ENCODE data around the gene C7orf57. TPM values are rescaled to one million over a fixed set of nuclear protein-coding genes. Genes with fewer than 3 reads are reported as not detected.

Gene C7orf57
- total and polyA plus RNA-seq, 2 donors (not counting 1 experiment from before 2014, with no cell fraction given) = not detected

- intact Hi-C loops (cut with micrococcal nuclease) = no loop called here
- TF ChIP-seq CTCF (IDR thresholded peaks at IDR 0.05) (no peak), EZH2 (IDR thresholded peaks at IDR 0.05; ENCODE audit: borderline replicate concordance, insufficient read depth, low read depth, low read length, poor library complexity, severe bottlenecking) (no peak)
- Histone ChIP-seq H3K36me3 (replicated peaks in 1 of 2; ENCODE audit: control extremely low read depth in 1 of 2, control insufficient read depth in 1 of 2, extremely low read depth in 1 of 2, insufficient read depth in 2 of 2, low read length in 1 of 2) (no peaks in the 10 kb centered on the region), H3K9me3 (ENCODE audit: control extremely low read depth in 1 of 3, control insufficient read depth in 2 of 3, insufficient read depth in 1 of 3, low read length in 2 of 3) (no peaks in the 10 kb centered on the region), H3K4me2 (replicated peaks; ENCODE audit: low read depth, low read length, poor library complexity, severe bottlenecking) (no peak overlapping the region), H3K4me3 (ENCODE audit: control extremely low read depth in 1 of 5, extremely low read depth in 1 of 5, insufficient read depth in 1 of 5, low read depth in 2 of 5, low read length in 4 of 5) (no peak overlapping the region), H3K27me3 (replicated peaks in 1 of 4; ENCODE audit: control extremely low read depth in 1 of 4, control insufficient read depth in 3 of 4, insufficient read depth in 4 of 4, low read length in 3 of 4) (peaks cover 0 to 7% (median 1%) of the 10 kb centered on the region in 4 experiments), H3K79me2 (ENCODE audit: control insufficient read depth, insufficient read depth, low read length) (no peaks in the 10 kb centered on the region), H4K20me1 (ENCODE audit: control insufficient read depth, insufficient read depth, low read length, poor library complexity, severe bottlenecking) (no peaks in the 10 kb centered on the region), H3K27ac (ENCODE audit: low read length in 2 of 2) (no peak overlapping the region), H2AFZ (ENCODE audit: insufficient read depth, low read depth, low read length, poor library complexity, severe bottlenecking) (no peak overlapping the region), H3K4me1 (ENCODE audit: control insufficient read depth in 2 of 2, insufficient read depth in 2 of 2, low read length in 2 of 2) (no peaks in the 10 kb centered on the region), H3K9ac (ENCODE audit: low read length) (no peak overlapping the region)
- Mint-ChIP-seq H3K27me3 (peaks cover 24% of the 10 kb centered on the region), H3K4me1 (peaks cover 26% of the 10 kb centered on the region), H3K9me3 (ENCODE audit: insufficient read depth) (no peaks in the 10 kb centered on the region), H3K4me3 (no peak overlapping the region), H3K27ac (no peak overlapping the region)
- ATAC-seq (ENCODE audit: low read depth) = no peak
- DNase-seq = no peak
- ChIA-PET CTCF (interaction anchor here (1.1 to 1.6 kb wide), 2 partner anchors 16 to 104 kb away, joined by 3 to 4 read pairs; no protein-coding TSS in a partner anchor), POLR2A (no interaction called here)
- WGBS (ENCODE audit: insufficient coverage) = 98% methylated on average over 6 of the region's 6 CpGs
Observed at GRCh38 chr7:48006866-48007265, 28.5 kb upstream of the C7orf57 start.

GRCh38 chr7:48009257-48009656 lies 26.1 kb upstream of the C7orf57 start:
- intact Hi-C loops (cut with micrococcal nuclease) = no loop called here
- no peak overlapping the region for H3K4me2 ChIP-seq (replicated peaks; ENCODE audit: low read depth, low read length, poor library complexity, severe bottlenecking)
- ChIA-PET CTCF (no interaction called here), POLR2A (no interaction called here)
- ATAC-seq (ENCODE audit: low read depth) (no peak), DNase-seq (no peak)
- H3K27ac ChIP-seq (ENCODE audit: low read length in 2 of 2) = no peak overlapping the region
- Mint-ChIP-seq H3K9me3 (ENCODE audit: insufficient read depth) (no peaks in the 10 kb centered on the region), H3K27me3 (peaks cover 18% of the 10 kb centered on the region), H3K4me1 (peaks cover 23% of the 10 kb centered on the region), H3K4me3 (no peak overlapping the region), H3K27ac (no peak overlapping the region)
- H3K79me2 ChIP-seq (ENCODE audit: control insufficient read depth, insufficient read depth, low read length) = no peaks in the 10 kb centered on the region
- H3K4me1 ChIP-seq (ENCODE audit: control insufficient read depth in 2 of 2, insufficient read depth in 2 of 2, low read length in 2 of 2) = no peaks in the 10 kb centered on the region
- no peak overlapping the region for H3K9ac ChIP-seq (ENCODE audit: low read length)
- no peak for TF ChIP-seq CTCF (IDR thresholded peaks at IDR 0.05)
- no peak for TF ChIP-seq EZH2 (IDR thresholded peaks at IDR 0.05; ENCODE audit: borderline replicate concordance, insufficient read depth, low read depth, low read length, poor library complexity, severe bottlenecking)
- 70% methylated on average over 2 of the region's 4 CpGs for WGBS (ENCODE audit: insufficient coverage)
- no peak overlapping the region for H3K4me3 ChIP-seq (ENCODE audit: control extremely low read depth in 1 of 5, extremely low read depth in 1 of 5, insufficient read depth in 1 of 5, low read depth in 2 of 5, low read length in 4 of 5)
- H3K9me3 ChIP-seq (ENCODE audit: control extremely low read depth in 1 of 3, control insufficient read depth in 2 of 3, insufficient read depth in 1 of 3, low read length in 2 of 3) = no peaks in the 10 kb centered on the region
- H2AFZ ChIP-seq (ENCODE audit: insufficient read depth, low read depth, low read length, poor library complexity, severe bottlenecking) = no peak overlapping the region
- no peaks in the 10 kb centered on the region for H3K36me3 ChIP-seq (replicated peaks in 1 of 2; ENCODE audit: control extremely low read depth in 1 of 2, control insufficient read depth in 1 of 2, extremely low read depth in 1 of 2, insufficient read depth in 2 of 2, low read length in 1 of 2)
- peaks cover 0 to 3% (median 1%) of the 10 kb centered on the region in 4 experiments for H3K27me3 ChIP-seq (replicated peaks in 1 of 4; ENCODE audit: control extremely low read depth in 1 of 4, control insufficient read depth in 3 of 4, insufficient read depth in 4 of 4, low read length in 3 of 4)
- no peaks in the 10 kb centered on the region for H4K20me1 ChIP-seq (ENCODE audit: control insufficient read depth, insufficient read depth, low read length, poor library complexity, severe bottlenecking)
